MG63 (cell line): ENCODE results near the gene ECT2L. TPM values are rescaled to one million over a fixed set of nuclear protein-coding genes. Genes with fewer than 3 reads are reported as not detected.

Experiments
- DNase-seq: peaks from one replicate; pipeline ENCODE4 v3.0.0-alpha.2; 2020
- H3K27me3 ChIP-seq: fragments of 250-450 bp; sonication (Bioruptor Pico); 2 replicates; pipeline ENCODE4 v1.5.1; 2020; ENCODE audit warnings: mild to moderate bottlenecking, moderate library complexity
- H3K36me3 ChIP-seq: fragments of 250-450 bp; sonication (Bioruptor Pico); 2 replicates; pipeline ENCODE4 v1.5.1; 2020; ENCODE audit warnings: mild to moderate bottlenecking, moderate library complexity
- H3K4me3 ChIP-seq: fragments of 250-450 bp; sonication (Bioruptor Pico); 2 replicates; pipeline ENCODE4 v1.5.1; 2020; ENCODE audit warnings: mild to moderate bottlenecking, moderate library complexity
- H3K9me3 ChIP-seq: fragments of 250-450 bp; sonication (Bioruptor Pico); 2 replicates; pipeline ENCODE4 v1.5.1; 2020; ENCODE audit warnings: mild to moderate bottlenecking, moderate library complexity
- total RNA-seq: library from RNA; depleted of rRNA; stranded (reverse); fragments of >200 nt; shearing (Covaris generic); gene quantifications from 2 replicates; pipeline ENCODE4 v1.2.3, GENCODE V29; 2014; ENCODE audit warnings: low replicate concordance; rRNA removed

ECT2L gene
- total RNA-seq, 1 experiment from 2014 or later, result not detected

GRCh38 chr6:138943089-138943625, 147.3 kb downstream of the ECT2L start:
- no peak for DNase-seq
- H3K9me3 ChIP-seq, result no peaks in the 10 kb centered on the region
- H3K36me3 ChIP-seq, result peaks cover 16% of the 10 kb centered on the region

GRCh38 chr6:138944412-138944811, 148.5 kb downstream of the ECT2L start:
- DNase-seq, result peak; percentile 9

More at GRCh38 chr6:138943089-138943625, 147.3 kb downstream of the ECT2L start:
- Histone ChIP-seq H3K4me3 (no peak overlapping the region), H3K27me3 (no peaks in the 10 kb centered on the region)

GRCh38 chr6:138945354-138945753, 149.5 kb downstream of the ECT2L start:
- Histone ChIP-seq H3K4me3 (no peak overlapping the region), H3K9me3 (no peaks in the 10 kb centered on the region), H3K27me3 (no peaks in the 10 kb centered on the region), H3K36me3 (peaks cover 16% of the 10 kb centered on the region)
- DNase-seq, result no peak

More at GRCh38 chr6:138944412-138944811, 148.5 kb downstream of the ECT2L start:
- Histone ChIP-seq H3K4me3 (no peak overlapping the region), H3K27me3 (no peaks in the 10 kb centered on the region), H3K36me3 (peaks cover 16% of the 10 kb centered on the region), H3K9me3 (no peaks in the 10 kb centered on the region)

GRCh38 chr6:138948004-138948403, 152.1 kb downstream of the ECT2L start:
- H3K9me3 ChIP-seq, result no peaks in the 10 kb centered on the region
- H3K4me3 ChIP-seq, result no peak overlapping the region
- H3K36me3 ChIP-seq, result peaks cover 16% of the 10 kb centered on the region
- no peak for DNase-seq
- no peaks in the 10 kb centered on the region for H3K27me3 ChIP-seq

GRCh38 chr6:138948546-138949179, 152.8 kb downstream of the ECT2L start:
- Histone ChIP-seq H3K27me3 (no peaks in the 10 kb centered on the region), H3K9me3 (no peaks in the 10 kb centered on the region), H3K4me3 (no peak overlapping the region), H3K36me3 (peaks cover 13% of the 10 kb centered on the region)
- DNase-seq, result no peak

GRCh38 chr6:138953451-138953850, 157.6 kb downstream of the ECT2L start:
- no peak for DNase-seq
- H3K36me3 ChIP-seq, result no peaks in the 10 kb centered on the region

More at GRCh38 chr6:138953451-138953850, 157.6 kb downstream of the ECT2L start:
- no peaks in the 10 kb centered on the region for H3K9me3 ChIP-seq
- no peaks in the 10 kb centered on the region for H3K27me3 ChIP-seq
- no peak overlapping the region for H3K4me3 ChIP-seq

Other genes starting within 250 kb of the ECT2L start
- 15.3 and 30.8 TPM in 2 replicates for gene CCDC28A, start 22.3 kb upstream of the ECT2L start, total RNA-seq
- gene REPS1, start 192.2 kb downstream of the ECT2L start, total RNA-seq, result 17.2 and 19.9 TPM in 2 replicates
- 25.9 and 38.0 TPM in 2 replicates for gene ABRACL, start 232.7 kb downstream of the ECT2L start, total RNA-seq